ENCODE measurements around the gene ATP1A4. TPM values are rescaled to one million over a fixed set of nuclear protein-coding genes. Genes with fewer than 3 reads are reported as not detected.
"Not testable (repeated sequence)": the region's sequence is repeated elsewhere in the genome, so short reads cannot be mapped to it uniquely, and the experiment has no call there.

The ATP1A4 gene
- total RNA-seq: not detected

DNA sequence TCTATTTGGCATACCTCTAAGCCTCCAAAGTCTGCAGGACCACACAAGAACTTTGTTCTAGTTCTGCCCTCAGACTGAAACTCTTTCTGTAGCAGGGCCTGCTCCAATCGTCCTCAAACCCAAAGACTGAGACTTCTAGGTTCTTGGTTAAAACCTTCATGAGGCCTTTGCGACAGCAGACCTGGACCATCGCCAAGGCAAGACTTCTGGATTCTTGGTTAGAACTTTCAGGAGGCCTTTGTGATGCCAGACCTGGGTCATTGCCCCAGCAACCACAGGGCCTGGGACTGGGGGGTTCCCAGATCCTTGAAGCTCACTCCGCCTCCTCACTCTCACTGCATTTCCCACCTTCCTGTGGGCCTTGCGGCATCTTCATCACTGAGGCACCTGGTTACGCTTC lies at the start of gene ATP1A4:
Gene ATP1A4 (plus strand): TSS at position 301 of the 400 bp plus-strand sequence. CDS start 438 bp downstream, outside the sequence.
- no peak for DNase-seq

- peak; percentile 16 for DNase-seq
These were observed 49.5 kb upstream of the ATP1A4 start for GRCh38 chr1:160101717-160102522.

GRCh38 chr1:160103658-160104408 lies 47.6 kb upstream of the ATP1A4 start:
- DNase-seq: no peak

DNA sequence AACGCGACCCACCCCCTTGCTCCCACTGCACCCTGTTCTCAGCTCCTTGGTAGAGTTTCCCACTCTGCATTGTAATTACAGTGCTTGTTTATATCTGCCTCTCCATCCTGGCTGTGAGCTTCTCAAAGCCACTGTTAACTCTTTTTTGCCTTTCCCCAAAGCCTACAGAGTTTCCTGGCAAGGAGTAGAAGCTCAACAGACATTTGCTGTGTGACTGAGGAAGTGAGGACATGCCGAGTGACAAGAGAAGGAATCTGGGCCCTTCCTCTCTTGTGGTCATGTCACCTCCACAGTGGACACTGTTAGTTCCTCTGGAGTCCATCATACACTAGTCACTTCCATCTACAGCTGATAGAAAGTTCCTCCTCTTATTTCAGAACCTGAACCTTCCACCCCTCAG lies 46.9 kb upstream of the ATP1A4 start:
- no peak for DNase-seq

- no peak for DNase-seq
These were observed 46.2 kb upstream of the ATP1A4 start for GRCh38 chr1:160105155-160105554.

GRCh38 chr1:160107512-160107911 lies 43.9 kb upstream of the ATP1A4 start:
- DNase-seq: no peak

DNA sequence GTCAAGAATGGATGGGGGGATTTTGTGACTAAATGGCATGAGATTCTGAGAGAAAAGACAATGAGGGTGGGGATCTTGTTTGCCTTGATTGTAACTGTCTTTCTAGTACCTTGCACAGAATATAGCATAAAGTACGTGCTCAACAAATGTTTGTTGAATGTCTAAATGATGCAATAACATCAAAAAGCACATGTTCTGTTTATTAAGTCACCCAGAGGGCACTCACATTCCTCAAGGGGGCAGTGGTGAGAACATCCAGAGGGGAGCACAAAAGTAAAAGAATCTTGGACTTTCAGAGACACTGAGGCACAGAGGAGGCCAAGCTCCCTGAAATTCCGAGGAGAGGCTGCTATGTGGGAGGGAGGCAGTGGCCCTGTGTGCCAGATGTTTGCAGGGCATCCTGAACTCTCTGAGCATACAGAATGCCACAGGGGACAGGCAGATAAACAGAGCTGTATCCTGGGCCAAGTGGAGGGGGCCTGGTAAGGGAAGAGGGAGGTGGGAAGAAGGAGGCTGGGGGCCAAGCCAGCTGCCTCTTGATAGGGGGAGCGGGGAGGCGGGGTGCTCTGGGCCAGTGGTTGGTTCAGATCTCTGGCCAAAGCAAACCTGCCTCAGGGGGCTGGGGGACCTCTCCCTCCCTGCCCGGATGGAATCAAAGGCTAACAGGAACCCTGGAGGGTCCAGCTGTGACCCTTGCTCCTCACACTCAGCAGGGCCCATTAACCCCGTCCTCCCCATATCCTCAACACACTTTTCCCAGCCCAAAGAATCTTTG lies 42.3 kb upstream of the ATP1A4 start:
- DNase-seq: peak; percentile 50

DNA sequence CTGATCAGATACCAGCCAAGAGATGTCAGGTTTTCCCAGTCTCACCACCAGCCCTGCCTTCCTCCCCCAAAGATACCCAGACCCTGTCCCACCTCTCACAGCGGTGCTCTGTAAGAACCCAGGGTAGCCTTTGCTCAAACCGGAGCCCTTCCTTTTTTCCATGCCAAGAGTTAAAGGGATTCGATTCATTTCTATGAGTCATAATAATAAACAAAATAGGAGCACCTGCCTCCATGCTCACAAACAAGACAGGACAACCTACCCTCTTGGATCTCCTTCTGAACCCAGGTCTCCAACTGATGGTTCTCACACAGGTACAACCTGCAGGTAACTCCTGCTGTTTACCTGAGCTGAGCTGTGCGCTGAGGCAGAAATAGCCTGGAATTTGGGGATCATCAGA lies 41.7 kb upstream of the ATP1A4 start:
- no peak for DNase-seq

DNA sequence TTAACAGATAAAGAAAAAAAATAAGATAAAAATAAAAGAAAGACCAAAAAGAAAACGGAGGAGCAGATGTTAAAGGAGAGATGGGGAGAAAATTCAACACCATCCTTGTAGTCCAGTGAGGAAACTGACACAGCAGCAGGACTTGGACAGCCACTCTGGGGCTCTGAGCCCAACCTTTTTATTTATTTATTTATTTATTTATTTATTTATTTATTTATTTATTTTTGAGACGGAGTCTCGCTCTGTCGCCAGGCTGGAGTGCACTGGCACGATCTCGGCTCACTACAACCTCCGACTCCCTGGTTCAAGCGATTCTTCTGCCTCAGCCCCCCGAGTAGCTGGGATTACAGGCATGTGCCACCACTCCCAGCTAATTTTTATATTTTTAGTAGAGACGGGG lies 39.9 kb upstream of the ATP1A4 start:
- not testable (repeated sequence) for DNase-seq

DNA sequence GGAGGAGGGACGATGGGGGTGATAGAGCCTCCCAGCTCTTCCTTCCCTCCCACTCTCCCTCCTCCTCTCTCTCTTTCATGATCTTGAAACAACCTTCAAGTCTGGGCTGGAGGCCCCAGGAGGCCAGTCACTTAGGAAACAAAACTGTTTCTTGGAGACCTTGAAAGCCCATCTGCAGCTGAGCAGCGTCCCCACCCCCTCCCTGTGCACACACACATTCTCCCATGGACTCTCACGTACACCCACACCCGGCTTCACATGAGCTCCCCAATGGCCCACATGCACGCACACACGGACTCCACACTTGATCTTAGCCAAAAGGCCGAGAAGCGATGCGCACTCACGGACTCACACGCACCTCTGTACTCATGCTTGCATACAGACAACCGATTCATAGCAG lies 39.0 kb upstream of the ATP1A4 start:
- DNase-seq: peak; percentile 48

DNA sequence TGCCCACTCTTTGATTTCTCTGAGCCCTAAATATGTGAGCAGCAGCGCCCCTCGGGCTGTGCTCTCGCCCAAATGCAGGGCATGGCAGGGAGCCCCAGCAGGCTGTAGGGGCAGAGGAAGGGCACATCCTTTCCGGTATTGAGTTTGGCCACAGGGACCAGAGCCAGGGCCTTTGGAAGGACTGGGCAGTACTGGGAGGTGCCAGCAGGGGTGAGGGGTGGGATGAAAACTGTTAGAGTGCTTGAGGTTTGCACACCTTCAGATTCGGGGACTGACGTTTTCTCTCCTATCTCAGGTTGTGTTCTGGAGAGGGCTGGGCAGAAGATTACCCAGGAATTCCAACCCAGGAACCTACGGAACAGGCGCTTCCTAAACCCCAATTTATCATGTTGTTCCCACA lies 38.0 kb upstream of the ATP1A4 start:
- no peak for DNase-seq

GRCh38 chr1:160114085-160114484 lies 37.3 kb upstream of the ATP1A4 start:
- no peak for DNase-seq

GRCh38 chr1:160115545-160116282 lies 35.7 kb upstream of the ATP1A4 start, which contains the start of gene ATP1A2:
Gene ATP1A2, plus strand, starts transcription at chr1:160115759. Its CDS starts 103 bp downstream, at chr1:160115862.
- DNase-seq: no peak

DNA sequence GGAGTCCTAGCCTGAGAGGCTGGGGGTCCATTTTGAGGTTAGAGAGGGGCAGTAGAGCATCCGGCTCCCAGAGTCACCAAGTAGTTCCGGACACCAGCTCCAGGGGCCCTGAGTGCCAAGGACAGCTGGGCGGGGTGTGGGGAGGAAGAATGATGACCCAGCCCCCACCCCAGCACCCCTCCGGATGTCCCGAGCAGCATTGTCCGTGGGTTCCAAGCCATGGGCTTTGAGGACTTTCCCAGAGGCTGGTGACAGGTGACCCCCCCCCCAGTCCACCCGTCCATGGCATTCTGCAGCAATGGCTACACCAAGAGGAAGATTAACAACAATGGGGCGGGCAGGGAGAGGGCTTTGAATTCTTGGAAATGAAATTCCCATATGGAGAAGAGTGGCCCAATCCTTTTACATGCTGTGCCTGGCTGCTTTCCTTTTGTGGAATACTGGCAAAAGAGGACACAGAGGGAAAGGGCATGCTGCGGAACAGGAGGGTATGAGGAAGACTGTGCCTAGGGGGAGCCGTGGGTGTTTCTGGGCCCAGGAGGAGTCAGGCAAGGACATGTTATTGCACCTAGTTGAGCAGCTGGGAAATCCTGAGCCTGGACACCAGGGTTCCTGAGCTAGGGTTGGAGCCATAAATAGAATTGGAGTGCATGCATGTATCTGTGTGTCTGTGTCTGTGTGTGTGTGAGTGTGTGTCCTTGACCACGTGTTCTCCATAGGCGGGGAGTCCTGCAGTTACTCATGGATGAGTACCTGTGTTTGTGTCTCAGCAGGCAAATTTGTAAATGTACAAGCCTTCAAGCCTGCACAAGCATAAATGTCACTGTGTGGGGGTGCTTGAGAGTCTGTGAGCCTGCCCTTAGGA lies 34.9 kb upstream of the ATP1A4 start:
- no peak for DNase-seq

DNA sequence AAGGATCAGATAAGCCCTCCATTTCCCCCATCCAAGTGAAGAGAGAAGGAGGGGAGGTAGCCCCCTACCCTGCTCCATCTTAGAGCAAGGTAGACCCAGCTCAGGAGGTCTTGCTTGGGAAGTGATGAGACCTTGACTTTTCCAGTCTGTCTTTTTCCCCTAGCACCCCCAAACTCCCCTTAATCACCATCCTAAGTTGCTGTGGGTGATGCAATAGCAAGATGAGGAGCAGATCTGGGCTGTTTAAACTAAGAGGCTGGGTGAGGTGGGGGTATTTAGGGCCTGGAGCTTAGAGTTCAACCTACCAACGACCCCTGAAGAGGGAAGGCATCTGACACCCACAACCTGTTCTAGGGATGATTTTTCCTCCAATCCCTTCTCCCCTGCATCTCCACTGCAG lies 34.1 kb upstream of the ATP1A4 start:
- DNase-seq: no peak

DNA sequence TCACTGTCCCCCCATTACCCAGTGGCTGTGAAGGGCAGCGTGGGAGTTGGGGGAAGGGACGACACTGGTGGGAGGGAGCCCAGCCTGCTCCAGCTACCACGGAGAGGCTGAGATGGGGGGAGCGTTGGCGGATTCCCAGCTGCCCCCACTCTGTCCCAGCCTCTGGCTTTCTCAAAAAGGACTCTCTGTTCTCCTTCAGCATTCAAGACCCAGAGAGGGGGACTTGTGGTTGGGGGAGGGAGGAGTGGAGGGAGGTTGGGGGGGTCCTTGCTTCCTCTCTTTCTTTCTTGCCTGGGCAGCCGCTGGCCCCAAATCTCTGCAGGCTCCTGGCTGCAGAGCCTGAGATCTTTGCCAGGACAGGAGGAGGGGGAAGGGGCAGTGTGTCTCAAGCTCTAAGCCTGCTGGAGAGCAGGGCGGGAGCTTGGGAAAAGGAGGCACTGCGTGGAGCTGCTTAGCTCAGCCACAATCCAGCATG lies 33.7 kb upstream of the ATP1A4 start:
- no peak for DNase-seq

DNA sequence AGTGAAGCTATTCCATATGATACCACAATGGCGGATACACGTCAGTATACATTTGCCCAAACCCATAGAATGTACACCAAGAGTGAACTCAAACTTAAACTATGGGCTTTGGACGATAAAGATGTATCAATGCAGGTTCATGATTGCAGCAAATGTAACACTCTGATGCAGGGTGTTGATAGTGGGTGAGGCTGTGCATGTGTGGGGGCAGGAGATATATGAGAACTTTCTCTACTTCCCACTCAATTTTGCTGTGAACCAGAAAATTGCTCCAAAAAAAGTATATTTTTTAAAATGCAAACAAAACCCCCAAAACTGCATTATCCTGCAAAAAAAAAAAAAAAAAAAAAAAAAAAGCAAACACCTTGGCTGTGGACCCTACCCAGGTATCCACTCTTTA lies 32.5 kb upstream of the ATP1A4 start:
- DNase-seq: no peak

- no peak for DNase-seq
These were observed 30.6 kb upstream of the ATP1A4 start for GRCh38 chr1:160120797-160121196.

- no peak for DNase-seq
These were observed 30.0 kb upstream of the ATP1A4 start for GRCh38 chr1:160121388-160121787.

DNA sequence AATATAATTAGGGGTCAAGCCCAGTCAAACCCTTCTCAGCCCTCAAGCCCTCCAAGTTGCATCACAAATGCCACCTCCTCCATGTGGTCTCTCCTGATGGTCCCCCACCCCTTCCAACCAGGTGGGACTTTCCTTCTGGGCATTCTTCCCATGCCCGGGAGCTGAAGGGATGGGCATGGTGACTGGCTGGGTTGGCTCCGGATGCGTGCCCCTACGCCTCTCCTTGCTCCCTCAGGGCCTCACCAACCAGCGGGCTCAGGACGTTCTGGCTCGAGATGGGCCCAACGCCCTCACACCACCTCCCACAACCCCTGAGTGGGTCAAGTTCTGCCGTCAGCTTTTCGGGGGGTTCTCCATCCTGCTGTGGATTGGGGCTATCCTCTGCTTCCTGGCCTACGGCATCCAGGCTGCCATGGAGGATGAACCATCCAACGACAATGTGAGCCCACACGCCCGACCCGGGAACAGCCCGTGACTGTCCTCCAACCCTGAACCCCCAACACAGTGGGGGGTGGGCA lies 28.4 kb upstream of the ATP1A4 start:
- DNase-seq: no peak

DNA sequence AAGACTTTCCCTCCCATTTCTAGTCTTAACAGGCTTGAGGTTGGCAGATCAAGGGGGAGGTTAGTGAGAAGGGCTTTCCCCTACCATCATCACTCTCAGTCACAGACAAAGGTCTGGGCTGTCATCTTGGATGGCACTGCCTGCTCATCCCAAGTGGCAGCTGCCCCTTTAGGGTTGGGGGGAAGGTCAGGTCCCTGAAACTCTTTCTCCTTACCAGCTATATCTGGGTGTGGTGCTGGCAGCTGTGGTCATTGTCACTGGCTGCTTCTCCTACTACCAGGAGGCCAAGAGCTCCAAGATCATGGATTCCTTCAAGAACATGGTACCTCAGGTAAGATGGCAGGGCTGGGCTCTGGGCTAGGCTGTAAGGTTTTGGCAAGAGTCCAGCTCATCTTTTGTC lies 27.7 kb upstream of the ATP1A4 start:
- DNase-seq: no peak

Data from skin of body (tissue), 2 donors.